ENCODE results near the gene BBS1.
A peak's percentile ranks its signal among the peaks of the same experiment; 100 is the strongest.

BBS1 gene

DNA sequence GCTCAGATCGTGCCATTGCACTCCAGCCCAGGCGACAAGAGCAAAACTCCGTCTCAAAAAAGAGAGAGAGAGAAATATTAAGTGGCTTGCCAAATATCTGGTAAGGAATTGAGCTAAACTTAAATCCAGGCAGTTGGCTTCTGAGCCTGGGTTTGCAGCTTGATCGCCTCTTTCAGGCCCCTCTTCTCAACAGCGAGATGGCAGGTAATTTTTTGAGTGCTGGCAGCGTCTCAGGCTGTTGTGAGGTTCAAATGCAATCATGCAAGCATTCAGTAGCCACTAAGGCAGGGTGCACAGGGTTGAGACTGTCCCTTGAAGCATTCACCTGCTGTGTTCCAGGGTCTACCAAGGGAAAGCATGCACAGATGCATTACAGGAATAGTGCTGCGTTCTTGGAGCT is 58.6 kb downstream of the BBS1 start:
- Histone ChIP-seq H3K4me3 (ENCODE audit: control insufficient read depth in 1 of 7, extremely low read depth in 1 of 7, insufficient read depth in 4 of 7, low read depth in 2 of 7, low read length in 6 of 7) (no peak overlapping the region), H3K27me3 (replicated peaks in 2 of 5; ENCODE audit: control insufficient read depth in 4 of 5, insufficient read depth in 5 of 5, low read length in 4 of 5) (peaks cover 0 to 2% (median 0%) of the 10 kb centered on the region in 5 experiments)

GRCh38 chr11:66570079-66570849 is 59.8 kb downstream of the BBS1 start:
- CTCF ChIA-PET, result interaction anchor here (0.6 to 3.9 kb wide), 6 partner anchors 8 to 85 kb away, joined by 3 to 14 read pairs (median 4); partner anchors contain the start of genes ACTN3 and ZDHHC24
- no peak overlapping the region for H3K4me3 ChIP-seq (ENCODE audit: control insufficient read depth in 1 of 7, extremely low read depth in 1 of 7, insufficient read depth in 4 of 7, low read depth in 2 of 7, low read length in 6 of 7)
- no peak overlapping the region for H3K27ac ChIP-seq (ENCODE audit: insufficient read depth in 1 of 2, low read depth in 1 of 2, low read length in 2 of 2, poor library complexity in 1 of 2, severe bottlenecking in 2 of 2)
- no peak for DNase-seq
- 71% methylated on average over 2 of the region's 5 CpGs for WGBS (ENCODE audit: insufficient coverage)
- H3K9me3 ChIP-seq (ENCODE audit: control extremely low read depth in 1 of 5, control insufficient read depth in 4 of 5, insufficient read depth in 2 of 5, low read depth in 1 of 5, low read length in 4 of 5), result no peaks in the 10 kb centered on the region
- H3K27me3 ChIP-seq (replicated peaks in 2 of 5; ENCODE audit: control insufficient read depth in 4 of 5, insufficient read depth in 5 of 5, low read length in 4 of 5), result no peaks in the 10 kb centered on the region
- peaks cover 0 to 7% (median 3%) of the 10 kb centered on the region in 4 experiments for H3K36me3 ChIP-seq (ENCODE audit: control insufficient read depth in 4 of 4, insufficient read depth in 4 of 4, low read length in 3 of 4)
- H3K4me1 ChIP-seq (ENCODE audit: control extremely low read depth in 1 of 4, control insufficient read depth in 4 of 4, insufficient read depth in 4 of 4, low read length in 3 of 4), result peaks cover 0 to 14% (median 10%) of the 10 kb centered on the region in 4 experiments
- POLR2A ChIA-PET, result no interaction called here

More for the DNA sequence above, 58.6 kb downstream of the BBS1 start:
- ChIA-PET POLR2A (interaction anchor here (0.6 kb wide), 1 partner anchor 17 kb away, joined by 4 read pairs; no protein-coding TSS in a partner anchor), CTCF (interaction anchor here (0.6 to 3.9 kb wide), 11 partner anchors 9 to 109 kb away, joined by 3 to 14 read pairs (median 5); partner anchors contain the start of genes ACTN3, RBM4B and ZDHHC24)
- DNase-seq, result no peak
- H3K27ac ChIP-seq (ENCODE audit: insufficient read depth in 1 of 2, low read depth in 1 of 2, low read length in 2 of 2, poor library complexity in 1 of 2, severe bottlenecking in 2 of 2), result no peak overlapping the region
- WGBS (ENCODE audit: insufficient coverage), result 96% methylated on average over 7 of the region's 7 CpGs
- H3K36me3 ChIP-seq (ENCODE audit: control insufficient read depth in 4 of 4, insufficient read depth in 4 of 4, low read length in 3 of 4), result peaks cover 0 to 12% (median 3%) of the 10 kb centered on the region in 4 experiments
- no peaks in the 10 kb centered on the region for H3K9me3 ChIP-seq (ENCODE audit: control extremely low read depth in 1 of 5, control insufficient read depth in 4 of 5, insufficient read depth in 2 of 5, low read depth in 1 of 5, low read length in 4 of 5)
- H3K4me1 ChIP-seq (ENCODE audit: control extremely low read depth in 1 of 4, control insufficient read depth in 4 of 4, insufficient read depth in 4 of 4, low read length in 3 of 4), result peaks cover 0 to 14% (median 10%) of the 10 kb centered on the region in 4 experiments

- WGBS (ENCODE audit: insufficient coverage), result 82% methylated on average over 1 of the region's 2 CpGs
- Histone ChIP-seq H3K27ac (ENCODE audit: insufficient read depth in 1 of 2, low read depth in 1 of 2, low read length in 2 of 2, poor library complexity in 1 of 2, severe bottlenecking in 2 of 2) (no peak overlapping the region), H3K9me3 (ENCODE audit: control extremely low read depth in 1 of 5, control insufficient read depth in 4 of 5, insufficient read depth in 2 of 5, low read depth in 1 of 5, low read length in 4 of 5) (no peaks in the 10 kb centered on the region), H3K4me1 (ENCODE audit: control extremely low read depth in 1 of 4, control insufficient read depth in 4 of 4, insufficient read depth in 4 of 4, low read length in 3 of 4) (peaks cover 0 to 14% (median 10%) of the 10 kb centered on the region in 4 experiments), H3K27me3 (replicated peaks in 2 of 5; ENCODE audit: control insufficient read depth in 4 of 5, insufficient read depth in 5 of 5, low read length in 4 of 5) (no peaks in the 10 kb centered on the region), H3K4me3 (ENCODE audit: control insufficient read depth in 1 of 7, extremely low read depth in 1 of 7, insufficient read depth in 4 of 7, low read depth in 2 of 7, low read length in 6 of 7) (no peak overlapping the region), H3K36me3 (ENCODE audit: control insufficient read depth in 4 of 4, insufficient read depth in 4 of 4, low read length in 3 of 4) (peaks cover 0 to 3% (median under 1%) of the 10 kb centered on the region in 4 experiments)
- ChIA-PET POLR2A (no interaction called here), CTCF (no interaction called here)
- no peak for DNase-seq
Measured at GRCh38 chr11:66570850-66571180, 60.4 kb downstream of the BBS1 start.

DNA sequence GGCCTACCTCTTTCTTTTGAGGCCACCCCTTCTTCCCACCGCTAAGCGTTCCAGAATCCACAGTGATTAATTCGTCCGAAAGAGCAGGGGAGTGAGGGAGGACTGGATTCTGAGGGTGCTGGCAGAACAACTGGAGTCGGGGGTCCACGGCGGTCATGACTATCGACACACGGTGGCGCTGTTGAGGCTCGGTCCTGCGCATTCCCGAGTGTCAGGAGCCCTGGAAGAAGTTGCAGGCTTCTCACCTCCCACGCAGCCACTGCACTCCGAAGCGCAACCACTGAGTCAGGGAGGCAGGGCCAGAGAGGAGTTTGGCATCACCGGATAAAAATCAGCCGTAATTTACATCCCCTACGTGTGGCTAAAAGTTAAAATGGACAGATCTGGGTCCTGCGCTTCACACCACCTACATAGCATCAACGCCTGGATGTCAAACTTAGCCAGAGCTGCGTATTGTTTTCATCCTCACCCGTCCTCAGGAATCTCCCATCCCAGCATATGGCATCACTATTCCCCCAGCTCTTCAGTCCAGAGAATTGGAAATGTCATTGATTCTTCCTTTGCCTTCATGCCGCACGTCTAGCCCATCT is 68.7 kb downstream of the BBS1 start:
- H3K27me3 ChIP-seq (replicated peaks in 2 of 5; ENCODE audit: control insufficient read depth in 4 of 5, insufficient read depth in 5 of 5, low read length in 4 of 5), result no peaks in the 10 kb centered on the region
- DNase-seq, result peak; percentile 63 to 74 (median 66)
- peaks cover 0 to 3% (median 0%) of the 10 kb centered on the region in 4 experiments for H3K4me1 ChIP-seq (ENCODE audit: control extremely low read depth in 1 of 4, control insufficient read depth in 4 of 4, insufficient read depth in 4 of 4, low read length in 3 of 4)
- no peak overlapping the region for H3K4me3 ChIP-seq (ENCODE audit: control insufficient read depth in 1 of 7, extremely low read depth in 1 of 7, insufficient read depth in 4 of 7, low read depth in 2 of 7, low read length in 6 of 7)
- peaks cover 0 to 6% (median 3%) of the 10 kb centered on the region in 5 experiments for H3K9me3 ChIP-seq (ENCODE audit: control extremely low read depth in 1 of 5, control insufficient read depth in 4 of 5, insufficient read depth in 2 of 5, low read depth in 1 of 5, low read length in 4 of 5)
- no peak overlapping the region for H3K27ac ChIP-seq (ENCODE audit: insufficient read depth in 1 of 2, low read depth in 1 of 2, low read length in 2 of 2, poor library complexity in 1 of 2, severe bottlenecking in 2 of 2)
- no peaks in the 10 kb centered on the region for H3K36me3 ChIP-seq (ENCODE audit: control insufficient read depth in 4 of 4, insufficient read depth in 4 of 4, low read length in 3 of 4)
- ChIA-PET POLR2A (interaction anchor here (0.6 to 1.7 kb wide), 4 partner anchors 37 to 99 kb away, joined by 3 to 4 read pairs (median 3); partner anchors contain the start of gene RBM4), CTCF (interaction anchor here (0.6 to 6.3 kb wide), 24 partner anchors 10 to 103 kb away, joined by 3 to 55 read pairs (median 4); partner anchors contain the start of genes CCDC87, CCS, CTSF and RBM4)
- WGBS (ENCODE audit: insufficient coverage), result 20% methylated on average over 25 of the region's 25 CpGs

- no peak overlapping the region for H3K27ac ChIP-seq (ENCODE audit: insufficient read depth in 1 of 2, low read depth in 1 of 2, low read length in 2 of 2, poor library complexity in 1 of 2, severe bottlenecking in 2 of 2)
- 96% methylated on average over 5 of the region's 5 CpGs for WGBS (ENCODE audit: insufficient coverage)
- peaks cover 0 to 3% (median 0%) of the 10 kb centered on the region in 4 experiments for H3K4me1 ChIP-seq (ENCODE audit: control extremely low read depth in 1 of 4, control insufficient read depth in 4 of 4, insufficient read depth in 4 of 4, low read length in 3 of 4)
- ChIA-PET POLR2A (no interaction called here), CTCF (interaction anchor here (0.8 to 6.3 kb wide), 10 partner anchors 8 to 535 kb away, joined by 3 to 55 read pairs (median 4); partner anchors contain the start of genes CCDC87, CCS, CTSF and RBM4)
- no peaks in the 10 kb centered on the region for H3K36me3 ChIP-seq (ENCODE audit: control insufficient read depth in 4 of 4, insufficient read depth in 4 of 4, low read length in 3 of 4)
- peaks cover 0 to 6% (median 3%) of the 10 kb centered on the region in 5 experiments for H3K9me3 ChIP-seq (ENCODE audit: control extremely low read depth in 1 of 5, control insufficient read depth in 4 of 5, insufficient read depth in 2 of 5, low read depth in 1 of 5, low read length in 4 of 5)
- DNase-seq, result no peak
- no peaks in the 10 kb centered on the region for H3K27me3 ChIP-seq (replicated peaks in 2 of 5; ENCODE audit: control insufficient read depth in 4 of 5, insufficient read depth in 5 of 5, low read length in 4 of 5)
- H3K4me3 ChIP-seq (ENCODE audit: control insufficient read depth in 1 of 7, extremely low read depth in 1 of 7, insufficient read depth in 4 of 7, low read depth in 2 of 7, low read length in 6 of 7), result no peak overlapping the region
Measured at GRCh38 chr11:66580803-66581202, 70.4 kb downstream of the BBS1 start.

DNA sequence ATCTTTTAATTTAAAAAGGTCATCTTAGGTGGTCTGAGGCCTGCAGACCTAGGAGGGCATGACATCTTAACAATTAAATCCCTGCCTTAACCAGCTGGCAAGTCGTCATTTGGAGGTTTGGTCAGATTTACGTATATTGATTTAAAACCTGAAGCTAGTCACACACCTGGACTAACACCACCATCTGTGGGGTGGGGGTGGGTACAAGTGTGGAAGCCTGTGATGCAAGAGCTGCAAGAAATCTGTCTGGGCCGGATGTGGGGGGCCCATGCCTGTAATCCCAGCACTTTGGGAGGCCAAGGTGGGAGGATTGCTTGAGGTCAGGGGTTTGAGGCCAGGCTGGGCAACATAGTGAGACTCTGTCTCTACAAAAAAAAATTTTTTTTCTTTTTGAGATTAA is 70.8 kb downstream of the BBS1 start:
- ChIA-PET POLR2A (no interaction called here), CTCF (interaction anchor here (0.8 to 6.3 kb wide), 10 partner anchors 8 to 535 kb away, joined by 3 to 55 read pairs (median 3); partner anchors contain the start of genes CCDC87, CCS, CTSF and RBM4)

More for the DNA sequence above, 70.8 kb downstream of the BBS1 start:
- Histone ChIP-seq H3K36me3 (ENCODE audit: control insufficient read depth in 4 of 4, insufficient read depth in 4 of 4, low read length in 3 of 4) (no peaks in the 10 kb centered on the region), H3K4me3 (ENCODE audit: control insufficient read depth in 1 of 7, extremely low read depth in 1 of 7, insufficient read depth in 4 of 7, low read depth in 2 of 7, low read length in 6 of 7) (no peak overlapping the region), H3K27ac (ENCODE audit: insufficient read depth in 1 of 2, low read depth in 1 of 2, low read length in 2 of 2, poor library complexity in 1 of 2, severe bottlenecking in 2 of 2) (no peak overlapping the region), H3K4me1 (ENCODE audit: control extremely low read depth in 1 of 4, control insufficient read depth in 4 of 4, insufficient read depth in 4 of 4, low read length in 3 of 4) (peaks cover 0 to 3% (median 0%) of the 10 kb centered on the region in 4 experiments), H3K27me3 (replicated peaks in 2 of 5; ENCODE audit: control insufficient read depth in 4 of 5, insufficient read depth in 5 of 5, low read length in 4 of 5) (no peaks in the 10 kb centered on the region), H3K9me3 (ENCODE audit: control extremely low read depth in 1 of 5, control insufficient read depth in 4 of 5, insufficient read depth in 2 of 5, low read depth in 1 of 5, low read length in 4 of 5) (peaks cover 0 to 6% (median 3%) of the 10 kb centered on the region in 5 experiments)
- WGBS (ENCODE audit: insufficient coverage), result 100% methylated on average over 1 of the region's 3 CpGs
- DNase-seq, result no peak
